Measurements from ENCODE around the gene GTSF1L.

GTSF1L gene

GRCh38 chr20:43690943-43691598, 35.7 kb downstream of the GTSF1L start:
- peaks cover 19% of the 10 kb centered on the region for H3K36me3 Mint-ChIP-seq (ENCODE audit: low read depth)
- no peak overlapping the region for H3K4me3 Mint-ChIP-seq
- no peaks in the 10 kb centered on the region for H3K4me1 Mint-ChIP-seq (ENCODE audit: low read depth)
- H3K27ac Mint-ChIP-seq: no peak overlapping the region
- no peak for DNase-seq (ENCODE audit: low spot score)
- H3K9me3 Mint-ChIP-seq: no peaks in the 10 kb centered on the region
- H3K27me3 Mint-ChIP-seq (ENCODE audit: low read depth): no peaks in the 10 kb centered on the region

GRCh38 chr20:43689165-43689564, 37.6 kb downstream of the GTSF1L start:
- no peak overlapping the region for H3K27ac Mint-ChIP-seq
- H3K9me3 Mint-ChIP-seq: no peaks in the 10 kb centered on the region
- no peak for DNase-seq (ENCODE audit: low spot score)
- H3K4me3 Mint-ChIP-seq: no peak overlapping the region
- H3K36me3 Mint-ChIP-seq (ENCODE audit: low read depth): peaks cover 17% of the 10 kb centered on the region
- no peaks in the 10 kb centered on the region for H3K27me3 Mint-ChIP-seq (ENCODE audit: low read depth)
- H3K4me1 Mint-ChIP-seq (ENCODE audit: low read depth): no peaks in the 10 kb centered on the region

DNA sequence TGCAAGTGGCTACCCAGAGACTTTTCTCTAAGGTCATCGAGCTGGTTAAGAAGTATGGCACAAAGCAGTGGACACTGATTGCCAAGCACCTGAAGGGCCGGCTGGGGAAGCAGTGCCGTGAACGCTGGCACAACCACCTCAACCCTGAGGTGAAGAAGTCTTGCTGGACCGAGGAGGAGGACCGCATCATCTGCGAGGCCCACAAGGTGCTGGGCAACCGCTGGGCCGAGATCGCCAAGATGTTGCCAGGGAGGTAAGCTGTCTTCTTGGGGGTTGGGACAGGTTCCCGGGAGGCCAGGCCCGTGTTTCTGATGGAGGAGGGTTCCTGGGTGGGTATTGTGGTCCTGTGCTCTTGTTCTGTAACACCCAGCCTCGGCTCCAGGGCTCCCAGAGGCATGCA, 40.0 kb downstream of the GTSF1L start:
- no peaks in the 10 kb centered on the region for H3K4me1 Mint-ChIP-seq (ENCODE audit: low read depth)
- no peak overlapping the region for H3K27ac Mint-ChIP-seq
- no peaks in the 10 kb centered on the region for H3K9me3 Mint-ChIP-seq
- no peak overlapping the region for H3K4me3 Mint-ChIP-seq
- H3K36me3 Mint-ChIP-seq (ENCODE audit: low read depth): peaks cover 16% of the 10 kb centered on the region
- no peaks in the 10 kb centered on the region for H3K27me3 Mint-ChIP-seq (ENCODE audit: low read depth)
- DNase-seq (ENCODE audit: low spot score): no peak

DNA sequence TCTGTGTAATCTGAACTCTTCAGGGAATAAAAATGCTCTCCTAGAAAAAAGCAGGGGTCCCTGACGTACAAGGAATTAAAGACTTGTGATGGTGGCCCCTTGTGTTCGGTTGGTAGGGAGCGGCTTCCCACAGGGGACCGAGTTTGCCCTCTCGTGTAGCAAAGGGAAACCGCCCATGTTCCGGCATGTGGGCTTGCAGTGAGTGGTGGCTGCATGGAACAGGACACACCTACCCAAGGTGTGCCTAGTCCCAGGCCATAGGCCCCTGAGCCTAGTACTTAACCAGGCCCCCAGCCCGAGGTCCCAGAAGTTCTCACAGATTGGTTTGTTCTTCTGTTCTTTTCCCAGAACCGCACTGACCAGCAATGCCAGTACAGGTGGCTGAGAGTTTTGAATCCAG, 44.4 kb downstream of the GTSF1L start:
- Mint-ChIP-seq H3K4me1 (ENCODE audit: low read depth) (peaks cover 7% of the 10 kb centered on the region), H3K4me3 (no peak overlapping the region), H3K27me3 (ENCODE audit: low read depth) (no peaks in the 10 kb centered on the region), H3K27ac (no peak overlapping the region), H3K36me3 (ENCODE audit: low read depth) (peaks cover 11% of the 10 kb centered on the region), H3K9me3 (no peaks in the 10 kb centered on the region)
- DNase-seq (ENCODE audit: low spot score): no peak

DNA sequence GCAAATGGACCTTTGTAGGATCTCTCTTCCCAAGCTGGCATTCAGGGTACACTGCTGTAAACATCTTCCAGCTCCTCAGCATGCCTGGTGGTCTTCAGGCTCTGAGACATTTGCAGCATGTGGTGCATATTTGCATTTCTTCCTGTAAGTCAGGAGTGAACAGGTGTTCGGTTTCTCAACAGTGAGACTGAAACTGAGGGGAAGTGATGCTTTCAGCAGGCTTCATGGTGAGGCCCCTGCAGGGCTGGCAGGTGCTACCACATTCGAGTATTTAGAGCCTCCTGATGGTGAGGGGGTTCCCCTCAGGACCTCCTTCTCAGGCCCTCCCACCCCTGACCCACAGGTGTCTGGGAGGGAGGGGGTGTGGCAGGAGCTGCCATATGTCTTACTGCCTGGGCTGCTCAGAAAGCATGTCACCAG, 44.8 kb downstream of the GTSF1L start:
- no peaks in the 10 kb centered on the region for H3K27me3 Mint-ChIP-seq (ENCODE audit: low read depth)
- no peak overlapping the region for H3K27ac Mint-ChIP-seq
- H3K4me1 Mint-ChIP-seq (ENCODE audit: low read depth): peaks cover 10% of the 10 kb centered on the region
- H3K9me3 Mint-ChIP-seq: no peaks in the 10 kb centered on the region
- no peak for DNase-seq (ENCODE audit: low spot score)
- no peak overlapping the region for H3K4me3 Mint-ChIP-seq
- peaks cover 12% of the 10 kb centered on the region for H3K36me3 Mint-ChIP-seq (ENCODE audit: low read depth)

GRCh38 chr20:43681468-43681942, 45.3 kb downstream of the GTSF1L start:
- no peak for DNase-seq (ENCODE audit: low spot score)
- Mint-ChIP-seq H3K36me3 (ENCODE audit: low read depth) (peaks cover 12% of the 10 kb centered on the region), H3K4me3 (no peak overlapping the region), H3K9me3 (no peaks in the 10 kb centered on the region), H3K27me3 (ENCODE audit: low read depth) (no peaks in the 10 kb centered on the region), H3K4me1 (ENCODE audit: low read depth) (peaks cover 10% of the 10 kb centered on the region), H3K27ac (no peak overlapping the region)

- DNase-seq (ENCODE audit: low spot score): no peak
- no peaks in the 10 kb centered on the region for H3K9me3 Mint-ChIP-seq
- H3K4me1 Mint-ChIP-seq (ENCODE audit: low read depth): peaks cover 10% of the 10 kb centered on the region
- H3K4me3 Mint-ChIP-seq: no peak overlapping the region
- H3K27ac Mint-ChIP-seq: no peak overlapping the region
- peaks cover 13% of the 10 kb centered on the region for H3K36me3 Mint-ChIP-seq (ENCODE audit: low read depth)
- H3K27me3 Mint-ChIP-seq (ENCODE audit: low read depth): no peaks in the 10 kb centered on the region
Measured at GRCh38 chr20:43680981-43681380, 45.8 kb downstream of the GTSF1L start.

GRCh38 chr20:43676368-43676767, 50.4 kb downstream of the GTSF1L start:
- H3K27ac Mint-ChIP-seq: no peak overlapping the region
- no peaks in the 10 kb centered on the region for H3K27me3 Mint-ChIP-seq (ENCODE audit: low read depth)
- DNase-seq (ENCODE audit: low spot score): no peak
- no peaks in the 10 kb centered on the region for H3K9me3 Mint-ChIP-seq
- peaks cover 9% of the 10 kb centered on the region for H3K4me1 Mint-ChIP-seq (ENCODE audit: low read depth)
- H3K4me3 Mint-ChIP-seq: no peak overlapping the region
- peaks cover 27% of the 10 kb centered on the region for H3K36me3 Mint-ChIP-seq (ENCODE audit: low read depth)
